Adrenal gland (tissue), 12 donors: ENCODE measurements around the gene NDUFA3. TPM values are rescaled to one million over a fixed set of nuclear protein-coding genes. Genes with fewer than 3 reads are reported as not detected.

Experiments used
- DNase-seq, 7 donors: peaks; one replicate each; pipeline ENCODE4 v3.0.0-alpha.2; 2019 to 2020
- H3K27ac ChIP-seq, 5 donors: fragments of 200-600 bp; sonication (generic) in 4 of 5; 1 replicate in 3 of 5; 2 replicates in 2 of 5; pipeline versions ENCODE4 v1.5.1 to v1.8.0; 2016 to 2020; ENCODE audit warnings: mild to moderate bottlenecking in 1 of 5
- H3K27me3 ChIP-seq: fragments of 200-600 bp; 2 replicates; pipeline ENCODE4 v1.8.0; 2021
- H3K36me3 ChIP-seq, 2 donors: fragments of 200-600 bp; replicated peaks in 1 of 2; 1 replicate in 1 of 2; 2 replicates in 1 of 2; pipeline versions ENCODE4 v1.5.1 to v1.8.0; 2018 to 2022
- H3K4me1 ChIP-seq, 2 donors: fragments of 200-600 bp; replicated peaks in 1 of 2; 1 replicate in 1 of 2; 2 replicates in 1 of 2; pipeline versions ENCODE4 v1.5.1 to v1.8.0; 2018 to 2021
- H3K4me3 ChIP-seq, 4 donors: fragments of 200-600 bp; sonication (generic) in 3 of 4; one replicate each; pipeline ENCODE4 v1.5.1; 2016 to 2018
- H3K9me3 ChIP-seq, 3 donors: fragments of 200-600 bp; sonication (generic) in 1 of 3; replicated peaks in 1 of 3; 1 replicate in 2 of 3; 2 replicates in 1 of 3; pipeline versions ENCODE4 v1.5.1 to v1.8.0; 2016 to 2021
- POLR2A ChIP-seq, 2 donors: fragments of 450-650 bp; IDR thresholded peaks; one replicate each; pipeline ENCODE4 v1.6.1; 2017; ENCODE audit warnings: antibody characterized with exemption in 2 of 2, mild to moderate bottlenecking in 2 of 2, moderate library complexity in 1 of 2
- WGBS, 4 donors: extraction: QIAGEN DNeasy Blood & Tissue Kit in 2 of 4; methylation state at CpG; one replicate each; pipeline versions ENCODE4 v1.1.5 to v1.1.7; 2013 to 2017; 5-methylcytosine and 5-hydroxymethylcytosine counted together
- intact Hi-C, 2 donors: fragments of 100-400 bp; cut with DNase I; formaldehyde crosslinking; loops; one replicate each; pipeline versions ENCODE4 v1.14.1 to v1.15.0; 2022 to 2023
- polyA plus RNA-seq, 3 donors: library from polyadenylated mRNA; stranded (reverse); fragments of 200-250 nt in 2 of 3; fragments of 350-450 nt in 1 of 3; fragmentation: Illumina TruSeq in 1 of 3; extraction: RNeasy Lipid Tissue Mini Kit (QIAGEN cat#74804) in 1 of 3; gene quantifications; one replicate each; pipeline ENCODE4 v1.2.3, GENCODE V29; 2013 to 2014
- total RNA-seq, 9 donors: library from RNA; depleted of rRNA in 4 of 9; stranded (reverse); fragments of >200 nt in 4 of 9; fragments of 120-200 nt in 1 of 9; fragmentation: NEBNext Ultra II Directional in 1 of 9; extraction: Animal tissue kit (Norgen Biotek cat#: 25700) in 1 of 9; gene quantifications; one replicate each; pipeline versions ENCODE4 v1.1.0 to v1.2.4, GENCODE V29; 2013 to 2023
- TF ChIP-seq, protein P1 (sequence below), 6 experiments: fragments of 450-650 bp in 4 of 6; fragments of 200-600 bp in 2 of 6; sonication (generic) in 1 of 6; IDR thresholded peaks; 1 replicate in 5 of 6; 2 replicates in 1 of 6; pipeline versions ENCODE4 v1.5.1 to v1.8.0; 2016 to 2021; ENCODE audit warnings: antibody characterized with exemption in 6 of 6, mild to moderate bottlenecking in 2 of 6, moderate library complexity in 1 of 6
- donor health status: healthy with polysubstance abuse.
- donor health status: Bipolar disorder and iron deficiency.
- donor health status: DM: yes; HTN: yes; CAD: no.
- donor health status: DM: no; HTN: no; CAD: no.
- donor health status: DM: no; HTN: no; CAD: no.
- donor health status: DM: yes; HTN: yes; CAD: no.

The NDUFA3 gene
- total and polyA plus RNA-seq, 12 donors = 33.2 to 1,730 (median 173) TPM

DNA sequence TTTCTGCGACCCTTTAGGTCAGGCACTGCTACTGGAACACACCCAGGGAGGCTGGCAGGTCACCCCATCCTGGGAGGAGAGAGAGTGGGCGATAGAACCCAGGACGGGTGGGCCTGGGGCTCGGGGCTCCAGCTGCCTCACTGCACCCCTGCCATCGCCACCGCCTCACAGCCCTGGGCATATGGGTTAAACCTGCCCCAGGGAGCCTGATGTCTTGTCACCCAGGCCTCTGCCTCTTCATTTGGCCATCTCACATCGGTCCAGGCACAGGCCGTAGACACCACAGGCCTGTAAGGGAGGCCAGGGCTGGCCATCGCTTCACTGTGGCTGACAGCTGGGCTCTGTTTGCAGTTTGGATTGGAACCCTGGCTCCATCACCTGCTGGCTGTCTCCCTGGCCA lies 23.1 kb downstream of the NDUFA3 start:
- no peak for DNase-seq
- Histone ChIP-seq H3K27ac (no peak overlapping the region), H3K4me1 (no peaks in the 10 kb centered on the region), H3K36me3 (peaks cover 0 to 89% of the 10 kb centered on the region in 2 donors), H3K4me3 (no peak overlapping the region), H3K27me3 (no peaks in the 10 kb centered on the region), H3K9me3 (no peaks in the 10 kb centered on the region)
- intact Hi-C loops = no loop called here
- TF ChIP-seq, protein P1, sequence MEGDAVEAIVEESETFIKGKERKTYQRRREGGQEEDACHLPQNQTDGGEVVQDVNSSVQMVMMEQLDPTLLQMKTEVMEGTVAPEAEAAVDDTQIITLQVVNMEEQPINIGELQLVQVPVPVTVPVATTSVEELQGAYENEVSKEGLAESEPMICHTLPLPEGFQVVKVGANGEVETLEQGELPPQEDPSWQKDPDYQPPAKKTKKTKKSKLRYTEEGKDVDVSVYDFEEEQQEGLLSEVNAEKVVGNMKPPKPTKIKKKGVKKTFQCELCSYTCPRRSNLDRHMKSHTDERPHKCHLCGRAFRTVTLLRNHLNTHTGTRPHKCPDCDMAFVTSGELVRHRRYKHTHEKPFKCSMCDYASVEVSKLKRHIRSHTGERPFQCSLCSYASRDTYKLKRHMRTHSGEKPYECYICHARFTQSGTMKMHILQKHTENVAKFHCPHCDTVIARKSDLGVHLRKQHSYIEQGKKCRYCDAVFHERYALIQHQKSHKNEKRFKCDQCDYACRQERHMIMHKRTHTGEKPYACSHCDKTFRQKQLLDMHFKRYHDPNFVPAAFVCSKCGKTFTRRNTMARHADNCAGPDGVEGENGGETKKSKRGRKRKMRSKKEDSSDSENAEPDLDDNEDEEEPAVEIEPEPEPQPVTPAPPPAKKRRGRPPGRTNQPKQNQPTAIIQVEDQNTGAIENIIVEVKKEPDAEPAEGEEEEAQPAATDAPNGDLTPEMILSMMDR (IDR thresholded peaks at IDR 0.05) = no peak
- no peak for TF ChIP-seq POLR2A (IDR thresholded peaks at IDR 0.05)
- 74 to 94% (median 88%) methylated on average over 8 to 9 of the region's 9 CpGs for WGBS, 4 donors

DNA sequence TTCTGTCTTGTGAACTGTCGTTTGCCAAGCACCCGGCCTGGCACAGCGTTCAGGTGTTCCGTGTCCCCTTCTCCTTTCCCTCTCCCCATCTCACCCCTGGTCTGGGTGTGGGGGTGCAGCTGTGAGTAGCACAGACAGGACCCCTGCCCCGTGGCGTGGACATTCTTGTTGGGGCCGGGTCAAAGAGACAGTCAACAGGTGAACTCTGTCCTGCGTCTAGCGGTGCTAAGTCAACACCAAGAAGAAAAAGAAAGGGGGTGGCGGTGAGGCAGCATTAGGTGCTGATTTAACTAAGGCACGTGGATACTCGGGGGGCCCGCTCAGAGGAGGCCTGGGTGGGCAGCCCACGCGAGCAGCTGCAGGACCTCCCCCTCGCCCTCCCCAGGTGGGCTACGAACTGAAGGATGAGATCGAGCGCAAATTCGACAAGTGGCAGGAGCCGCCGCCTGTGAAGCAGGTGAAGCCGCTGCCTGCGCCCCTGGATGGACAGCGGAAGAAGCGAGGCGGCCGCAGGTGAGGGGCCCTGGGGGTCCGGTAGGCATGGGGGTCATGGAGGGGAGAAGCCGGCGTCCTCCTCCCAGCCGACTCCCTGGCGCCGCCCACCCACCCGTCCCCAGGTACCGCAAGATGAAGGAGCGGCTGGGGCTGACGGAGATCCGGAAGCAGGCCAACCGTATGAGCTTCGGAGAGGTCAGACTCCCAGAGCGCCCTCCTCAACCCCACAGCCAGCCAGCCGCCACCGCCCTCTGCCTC lies 25.2 kb downstream of the NDUFA3 start:
- no peaks in the 10 kb centered on the region for H3K9me3 ChIP-seq
- TF ChIP-seq POLR2A (IDR thresholded peaks at IDR 0.05) = no peak
- TF ChIP-seq, protein P1 (IDR thresholded peaks at IDR 0.05) = no peak
- H3K36me3 ChIP-seq = peaks cover 0 to 77% of the 10 kb centered on the region in 2 donors
- H3K27ac ChIP-seq = no peak overlapping the region
- WGBS, 4 donors = 89 to 93% (median 92%) methylated on average over 31 to 44 of the region's 44 CpGs
- no peak for DNase-seq
- H3K27me3 ChIP-seq = no peaks in the 10 kb centered on the region
- intact Hi-C loops = no loop called here
- H3K4me3 ChIP-seq = no peak overlapping the region
- no peaks in the 10 kb centered on the region for H3K4me1 ChIP-seq

DNA sequence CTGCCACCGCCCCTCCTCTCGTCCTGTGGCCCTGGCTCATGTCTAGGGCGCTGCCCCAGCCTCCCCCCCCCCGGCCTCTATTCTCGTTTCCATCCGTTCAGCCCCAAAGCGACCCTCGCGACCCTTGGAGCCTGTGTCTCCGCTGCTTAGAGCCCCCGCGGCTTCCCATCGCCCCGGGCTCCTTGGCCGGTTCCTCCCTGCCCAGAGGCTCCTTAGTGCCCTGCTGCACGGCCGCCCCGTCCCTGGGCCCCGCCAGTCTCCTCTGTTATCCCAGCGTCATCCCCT lies 25.7 kb downstream of the NDUFA3 start:
- Histone ChIP-seq H3K4me3 (no peak overlapping the region), H3K9me3 (no peaks in the 10 kb centered on the region), H3K4me1 (no peaks in the 10 kb centered on the region), H3K27me3 (no peaks in the 10 kb centered on the region), H3K27ac (no peak overlapping the region), H3K36me3 (peaks cover 0 to 72% of the 10 kb centered on the region in 2 donors)
- no peak for DNase-seq
- TF ChIP-seq, protein P1 (IDR thresholded peaks at IDR 0.05) = no peak
- no peak for TF ChIP-seq POLR2A (IDR thresholded peaks at IDR 0.05)
- intact Hi-C loops = no loop called here
- 86 to 95% (median 90%) methylated on average over 20 of the region's 20 CpGs for WGBS, 4 donors

DNA sequence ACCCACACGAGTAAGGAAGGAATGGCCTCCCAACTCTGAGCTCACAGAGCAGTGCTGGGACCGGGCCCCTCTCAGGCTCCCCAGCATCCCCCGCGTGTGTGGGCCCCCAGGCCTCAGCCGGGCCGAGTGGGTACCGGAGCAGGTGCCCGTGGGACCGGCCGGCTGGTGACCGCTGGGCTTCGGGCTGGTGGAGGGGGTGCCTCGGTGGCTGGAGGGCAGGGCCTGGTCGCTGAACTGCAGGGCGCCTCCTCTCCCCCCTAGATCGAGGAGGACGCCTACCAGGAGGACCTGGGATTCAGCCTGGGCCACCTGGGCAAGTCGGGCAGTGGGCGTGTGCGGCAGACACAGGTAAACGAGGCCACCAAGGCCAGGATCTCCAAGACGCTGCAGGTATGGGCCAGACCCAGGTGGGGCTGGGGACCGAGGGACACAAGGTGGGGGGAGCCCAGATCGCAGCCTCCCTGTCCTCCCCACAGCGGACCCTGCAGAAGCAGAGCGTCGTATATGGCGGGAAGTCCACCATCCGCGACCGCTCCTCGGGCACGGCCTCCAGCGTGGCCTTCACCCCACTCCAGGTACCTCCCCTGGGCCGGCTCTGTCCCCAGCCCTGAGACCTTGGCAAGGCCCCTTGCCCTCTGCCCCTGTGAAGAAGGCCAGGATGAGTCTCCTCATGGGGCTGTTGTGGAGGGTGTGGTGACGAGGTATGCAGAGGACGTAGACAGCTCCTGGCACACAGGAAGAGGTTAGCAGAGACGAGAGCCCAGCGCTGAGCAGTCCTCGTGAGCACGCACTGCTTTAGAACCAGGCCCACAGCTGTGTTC lies 26.4 kb downstream of the NDUFA3 start:
- Histone ChIP-seq H3K27me3 (no peaks in the 10 kb centered on the region), H3K36me3 (peaks cover 0 to 66% of the 10 kb centered on the region in 2 donors), H3K9me3 (no peaks in the 10 kb centered on the region), H3K27ac (no peak overlapping the region), H3K4me1 (no peaks in the 10 kb centered on the region), H3K4me3 (no peak overlapping the region)
- intact Hi-C loops = no loop called here
- 89 to 94% (median 92%) methylated on average over 16 to 41 of the region's 41 CpGs for WGBS, 4 donors
- no peak for TF ChIP-seq POLR2A (IDR thresholded peaks at IDR 0.05)
- TF ChIP-seq, protein P1 (IDR thresholded peaks at IDR 0.05) = no peak
- no peak for DNase-seq
